ENCODE results near the gene IDH3G.

Gene IDH3G

DNA sequence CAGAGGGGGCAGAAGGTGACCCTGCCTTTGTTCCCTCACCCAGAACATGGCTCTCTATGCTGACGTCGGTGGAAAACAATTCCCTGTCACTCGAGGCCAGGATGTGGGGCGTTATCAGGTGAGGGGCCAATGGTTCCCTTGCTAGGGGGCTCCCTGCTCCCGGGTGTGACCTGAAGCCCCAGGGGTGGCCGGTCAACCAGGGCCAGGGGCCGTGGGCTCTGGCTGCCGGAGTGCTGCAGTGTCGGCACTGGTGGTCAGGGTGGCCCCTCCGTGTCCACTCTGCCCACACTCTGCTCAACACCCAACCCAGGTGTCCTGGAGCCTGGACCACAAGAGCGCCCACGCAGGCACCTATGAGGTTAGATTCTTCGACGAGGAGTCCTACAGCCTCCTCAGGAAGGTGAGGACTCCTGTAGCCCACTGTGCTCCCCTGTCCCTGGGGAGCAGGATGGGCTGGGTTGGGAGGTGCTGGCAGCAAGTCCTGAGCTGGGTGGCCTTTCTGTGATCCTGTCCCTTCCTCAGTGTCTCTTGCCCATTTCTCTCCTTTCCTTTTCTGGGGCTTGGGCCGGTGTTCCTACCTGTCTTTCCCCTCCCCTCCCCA, 3.3 kb upstream of the IDH3G start:
- intact Hi-C loops (cut with DNase I): no loop called here
- DNase-seq: no peak

DNA sequence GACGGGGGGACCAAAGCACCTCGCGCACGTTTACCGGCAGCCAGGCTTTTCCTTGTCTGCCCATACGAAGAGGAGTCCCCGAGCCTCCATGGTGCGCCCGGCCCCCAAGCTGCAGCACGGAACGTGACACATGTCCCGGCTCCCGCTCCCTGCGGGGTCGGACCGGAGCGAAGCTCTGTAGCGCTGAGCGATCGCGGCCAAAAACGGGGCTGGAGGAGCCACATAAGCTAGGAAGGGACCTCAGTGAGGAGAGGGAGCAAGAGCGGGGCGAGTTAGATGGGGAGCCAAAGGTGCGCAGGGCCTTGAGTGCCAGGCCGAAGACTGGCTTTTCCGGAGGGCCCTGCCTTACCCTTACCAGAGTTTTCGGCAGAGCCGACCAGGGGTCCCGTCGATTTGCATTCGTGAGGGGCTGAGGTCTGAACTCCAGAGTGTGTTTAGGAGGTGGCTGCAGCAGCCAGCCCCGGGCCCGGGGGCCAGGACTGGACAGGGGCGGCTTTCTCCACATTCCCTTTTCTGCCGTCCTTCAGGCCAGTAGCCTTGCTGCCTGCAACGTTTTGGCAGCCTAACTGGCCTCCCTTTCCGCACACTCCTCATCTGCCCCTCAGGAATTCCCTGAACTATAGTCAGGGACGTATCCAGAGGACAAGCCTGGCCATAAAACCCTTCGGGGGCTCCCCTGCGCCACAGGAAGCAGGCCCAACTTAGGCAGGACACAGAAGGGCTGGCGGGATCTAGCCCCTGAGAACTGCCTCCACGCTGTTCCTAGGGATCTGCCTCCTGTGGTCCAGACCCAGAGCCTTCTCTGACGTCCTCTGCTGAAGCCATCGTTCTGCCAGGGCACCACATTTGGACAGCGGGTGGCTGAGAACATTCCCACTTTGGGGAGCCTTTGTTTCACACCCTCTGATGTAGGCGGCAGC, 982 bp upstream of the IDH3G start:
- DNase-seq: peak in 3 of 42 donors; percentile 7 to 34 (median 18)
- intact Hi-C loops (cut with DNase I): no loop called here

DNA sequence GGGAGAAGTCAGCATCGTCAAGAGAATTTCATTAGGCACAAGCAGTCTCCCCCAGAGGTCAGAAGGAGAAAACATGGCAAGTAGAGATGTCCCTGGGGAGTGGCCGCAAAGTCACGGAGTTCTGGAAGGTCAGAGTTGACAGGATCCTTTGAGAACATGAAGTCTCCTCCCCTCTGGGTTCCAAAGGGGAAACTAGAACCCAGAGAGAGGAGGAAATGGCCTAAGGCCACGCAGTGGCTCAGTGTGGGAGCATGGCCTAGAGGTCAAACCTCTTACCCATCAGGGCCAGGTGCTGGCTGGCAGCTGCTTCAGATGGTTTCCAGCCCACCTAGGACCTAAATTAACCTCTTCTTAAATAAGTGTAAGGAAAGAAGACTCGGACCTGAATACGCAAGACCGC, 884 bp downstream of the IDH3G start:
- DNase-seq: no peak
- intact Hi-C loops (cut with DNase I): no loop called here

- intact Hi-C loops (cut with DNase I): no loop called here
- no peak for DNase-seq
Measured at GRCh38 chrX:153792368-153792767, 1.8 kb downstream of the IDH3G start.

- intact Hi-C loops (cut with DNase I): no loop called here
Measured at GRCh38 chrX:153791104-153791852, 2.9 kb downstream of the IDH3G start.

DNA sequence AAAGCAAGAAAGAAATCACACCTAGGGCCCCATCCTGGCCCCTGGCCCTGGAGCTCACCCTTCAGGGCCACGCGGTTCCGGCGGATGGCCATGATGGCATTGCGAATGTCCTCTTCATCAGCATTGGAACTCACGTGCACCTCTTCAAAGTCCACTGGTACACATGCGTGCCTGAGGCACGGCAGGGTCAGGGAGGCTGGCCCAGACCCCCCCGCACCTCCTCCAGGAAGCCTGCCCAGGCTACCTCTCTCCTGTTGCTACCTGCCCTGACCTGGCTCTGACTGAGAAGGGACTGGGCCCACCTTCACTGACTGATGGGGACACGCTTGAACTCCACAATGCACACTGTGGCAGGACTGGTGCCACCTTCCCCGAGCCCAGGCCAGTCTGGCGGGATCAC, 4.5 kb downstream of the IDH3G start:
- no peak for DNase-seq
- intact Hi-C loops (cut with DNase I): no loop called here

More at GRCh38 chrX:153791104-153791852, 2.9 kb downstream of the IDH3G start:
- no peak for DNase-seq

- DNase-seq: peak in 3 of 42 donors; percentile 25 to 51 (median 34)
- intact Hi-C loops (cut with DNase I): no loop called here
Measured at GRCh38 chrX:153786669-153787068, 7.5 kb downstream of the IDH3G start.

DNA sequence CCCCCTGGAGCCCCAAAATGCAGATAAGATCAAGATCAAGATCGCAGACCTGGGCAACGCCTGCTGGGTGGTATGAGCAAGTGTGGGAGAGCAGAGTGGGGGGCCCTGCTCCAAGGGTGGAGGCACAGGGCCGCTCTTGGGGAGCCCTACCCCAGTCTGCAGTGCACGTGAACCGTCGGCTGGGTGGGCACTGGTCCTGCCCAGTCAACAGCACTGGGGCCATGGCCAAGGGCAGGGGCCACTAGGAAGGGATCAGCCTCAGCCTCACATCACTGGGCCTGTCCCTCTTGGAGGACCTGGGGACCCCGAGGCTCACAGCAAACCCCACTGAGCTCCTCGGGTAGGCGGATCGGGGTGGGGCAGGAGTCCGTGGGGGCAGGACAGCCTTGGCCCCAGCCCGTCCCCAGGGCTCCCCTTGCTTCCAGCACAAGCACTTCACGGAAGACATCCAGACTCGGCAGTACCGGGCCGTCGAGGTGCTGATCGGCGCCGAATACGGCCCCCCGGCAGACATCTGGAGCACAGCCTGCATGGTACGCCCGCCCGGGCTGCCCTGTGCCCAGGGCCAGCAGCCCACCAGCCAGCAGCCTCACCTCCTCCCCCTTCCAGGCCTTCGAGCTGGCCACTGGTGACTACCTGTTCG, 9.7 kb downstream of the IDH3G start:
- DNase-seq: no peak
- intact Hi-C loops (cut with DNase I): no loop called here

DNA sequence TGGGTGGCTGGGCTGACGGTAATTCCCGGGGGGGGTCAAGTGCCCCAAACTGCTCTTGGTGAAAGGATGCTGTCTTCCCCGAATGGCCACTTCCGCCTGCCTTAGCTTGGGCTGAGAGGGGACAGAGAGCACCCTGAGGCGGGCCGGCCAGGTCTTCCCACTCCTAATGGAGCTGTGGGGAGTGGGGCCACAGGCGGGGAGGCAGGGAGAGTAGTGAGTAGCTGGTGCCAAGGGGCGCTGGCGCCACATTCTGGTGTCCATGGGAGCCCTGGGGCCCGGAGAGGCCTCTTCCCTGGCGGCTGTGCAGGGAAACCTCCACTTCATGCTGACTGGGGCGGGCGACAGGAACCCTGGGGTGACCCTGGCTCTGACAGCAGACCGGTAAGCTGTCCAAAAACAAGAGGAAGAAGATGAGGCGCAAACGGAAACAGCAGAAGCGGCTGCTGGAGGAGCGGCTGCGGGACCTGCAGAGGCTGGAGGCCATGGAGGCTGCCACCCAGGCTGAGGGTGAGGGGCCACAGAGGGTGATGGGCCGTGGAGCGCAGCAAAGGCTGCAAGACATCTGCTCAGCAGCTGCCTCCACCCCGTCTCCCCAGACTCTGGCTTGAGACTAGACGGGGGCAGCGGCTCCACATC, 10.7 kb downstream of the IDH3G start:
- intact Hi-C loops (cut with DNase I): no loop called here
- no peak for DNase-seq

DNA sequence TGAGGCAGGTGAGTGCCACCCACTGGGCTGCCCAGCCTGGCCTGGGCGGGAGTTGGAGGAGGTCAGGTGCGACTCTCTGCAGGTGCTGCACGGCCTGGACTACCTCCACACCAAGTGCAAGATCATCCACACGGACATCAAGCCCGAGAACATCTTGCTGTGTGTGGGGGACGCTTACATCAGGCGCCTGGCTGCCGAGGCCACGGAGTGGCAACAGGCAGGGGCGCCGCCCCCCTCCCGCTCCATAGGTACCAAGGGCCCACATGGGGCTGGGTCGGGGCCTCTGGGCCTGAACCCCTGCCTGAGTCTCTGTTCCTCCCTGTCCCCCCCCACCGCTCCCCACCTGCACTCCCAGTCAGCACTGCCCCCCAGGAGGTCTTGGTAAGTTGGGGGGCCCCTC, 11.3 kb downstream of the IDH3G start:
- intact Hi-C loops (cut with DNase I): no loop called here
- no peak for DNase-seq

DNA sequence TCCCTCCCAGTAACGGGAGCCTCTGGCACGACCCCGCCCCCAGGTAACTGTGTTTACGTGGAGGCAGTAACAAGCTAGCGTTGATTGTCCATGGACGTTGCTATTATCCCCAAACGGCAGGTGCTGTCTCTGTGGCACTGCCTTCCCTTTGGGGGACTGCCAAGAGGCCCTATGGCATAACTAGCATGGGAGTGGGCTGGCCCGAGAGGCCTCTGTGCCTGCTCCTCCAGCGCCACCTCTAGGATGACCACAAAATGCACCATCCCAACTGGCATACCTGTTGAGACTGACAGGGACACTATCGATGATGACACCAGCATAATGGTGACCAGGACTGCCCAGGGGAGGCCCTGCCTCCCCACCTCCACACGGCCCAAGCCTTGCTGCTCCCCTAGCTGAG, 11.9 kb downstream of the IDH3G start:
- DNase-seq: peak in 15 of 42 donors; percentile 17 to 74 (median 49)

DNA sequence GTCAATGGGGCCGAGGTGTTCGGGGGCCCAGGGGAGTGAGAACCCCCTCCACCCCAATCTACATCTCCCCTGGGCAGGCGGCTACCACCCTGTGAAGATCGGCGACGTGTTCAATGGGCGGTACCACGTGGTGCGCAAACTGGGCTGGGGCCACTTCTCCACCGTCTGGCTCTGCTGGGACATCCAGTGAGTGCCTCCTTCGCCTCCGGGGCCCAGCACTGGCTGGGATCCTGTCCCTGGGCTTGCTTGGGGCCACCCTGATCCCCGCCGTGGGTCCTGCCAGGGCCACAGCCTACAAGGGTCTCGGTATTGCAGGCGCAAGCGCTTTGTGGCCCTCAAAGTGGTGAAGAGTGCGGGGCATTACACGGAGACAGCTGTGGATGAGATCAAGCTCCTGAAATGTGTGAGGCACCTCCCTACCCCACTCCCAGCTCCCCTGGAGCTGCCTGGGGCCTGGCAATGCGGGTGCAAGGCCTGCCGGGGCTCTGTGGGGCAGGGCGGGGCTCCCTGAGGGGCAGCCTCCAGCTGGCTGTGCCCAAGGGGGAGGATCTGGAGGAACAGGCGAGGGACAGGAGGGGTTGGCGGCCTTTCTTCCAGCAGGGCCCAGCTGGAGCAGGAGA, 12.6 kb downstream of the IDH3G start:
- intact Hi-C loops (cut with DNase I): no loop called here
- DNase-seq: peak in 12 of 42 donors; percentile 23 to 66 (median 40)

More for the DNA sequence above, 11.9 kb downstream of the IDH3G start:
- intact Hi-C loops (cut with DNase I): no loop called here

- intact Hi-C loops (cut with DNase I): no loop called here
- DNase-seq: no peak
Measured at GRCh38 chrX:153780678-153781427, 13.3 kb downstream of the IDH3G start, which contains the start of gene SRPK3. Gene SRPK3 (plus strand): TSS chrX:153781041. CDS start chrX:153781087, 46 bp downstream.

GRCh38 chrX:153779891-153780677, 14.1 kb downstream of the IDH3G start:
- intact Hi-C loops (cut with DNase I): no loop called here
- no peak for DNase-seq

- intact Hi-C loops (cut with DNase I): no loop called here
- DNase-seq: no peak
Measured at GRCh38 chrX:153778684-153779101, 15.5 kb downstream of the IDH3G start.

- DNase-seq: peak in 1 of 42 donors; percentile 5
- intact Hi-C loops (cut with DNase I): no loop called here
Measured at GRCh38 chrX:153778181-153778580, 16.0 kb downstream of the IDH3G start.

All from head of caudate nucleus (tissue), 42 donors.